Mesothelial cell of epicardium (in vitro differentiated cells): ENCODE data around the gene SAPCD2. TPM values are rescaled to one million over a fixed set of nuclear protein-coding genes. Genes with fewer than 3 reads are reported as not detected.

ENCODE experiments used
- DNase-seq, 2 experiments: peaks; one replicate each; pipeline ENCODE4 v3.0.0; 2021; ENCODE audit warnings: low spot score in 2 of 2; ENCODE audit not compliant: unreplicated experiment in 2 of 2
- H3K27ac Mint-ChIP-seq: 2 replicates; pipeline ENCODE4 v1.8.0; 2021; ENCODE audit warnings: mixed read lengths
- H3K27me3 Mint-ChIP-seq: 2 replicates; pipeline ENCODE4 v1.8.0; 2021; ENCODE audit warnings: low read depth, mixed read lengths
- H3K36me3 Mint-ChIP-seq: 2 replicates; pipeline ENCODE4 v1.8.0; 2021; ENCODE audit warnings: mixed read lengths
- H3K4me1 Mint-ChIP-seq: 2 replicates; pipeline ENCODE4 v1.8.0; 2021; ENCODE audit warnings: mixed read lengths
- H3K4me3 Mint-ChIP-seq: 2 replicates; pipeline ENCODE4 v1.8.0; 2021; ENCODE audit warnings: mild to moderate bottlenecking, moderate library complexity, mixed read lengths
- H3K9me3 Mint-ChIP-seq: 2 replicates; pipeline ENCODE4 v1.8.0; 2021; ENCODE audit warnings: mixed read lengths
- CTCF ChIP-seq: fragments of 200-600 bp; sonication (generic); IDR thresholded peaks from one replicate; pipeline ENCODE4 v1.5.0; 2021; ENCODE audit warnings: antibody characterized with exemption; ENCODE audit not compliant: unreplicated experiment
- total RNA-seq: library from RNA; stranded (reverse); gene quantifications from 3 replicates; pipeline ENCODE4 v1.2.1, GENCODE V29; 2021

SAPCD2 gene
- total RNA-seq, 1 donor from 2014 or later: 5.9 TPM

- Mint-ChIP-seq H3K36me3 (peaks cover 11% of the 10 kb centered on the region), H3K4me3 (no peak overlapping the region), H3K9me3 (no peaks in the 10 kb centered on the region), H3K27ac (no peak overlapping the region), H3K4me1 (no peaks in the 10 kb centered on the region), H3K27me3 (no peaks in the 10 kb centered on the region)
- no peak for DNase-seq
- TF ChIP-seq CTCF: no peak
These were observed 38.4 kb upstream of the SAPCD2 start for GRCh38 chr9:137108608-137109249.

GRCh38 chr9:137107982-137108381, 37.6 kb upstream of the SAPCD2 start:
- Mint-ChIP-seq H3K4me1 (no peaks in the 10 kb centered on the region), H3K36me3 (peaks cover 11% of the 10 kb centered on the region), H3K4me3 (no peak overlapping the region), H3K9me3 (no peaks in the 10 kb centered on the region), H3K27ac (no peak overlapping the region), H3K27me3 (no peaks in the 10 kb centered on the region)
- DNase-seq: no peak
- TF ChIP-seq CTCF: no peak

- TF ChIP-seq CTCF: no peak
- no peaks in the 10 kb centered on the region for H3K27me3 Mint-ChIP-seq
- DNase-seq: no peak
- no peaks in the 10 kb centered on the region for H3K9me3 Mint-ChIP-seq
- peaks cover 11% of the 10 kb centered on the region for H3K36me3 Mint-ChIP-seq
- H3K4me1 Mint-ChIP-seq: no peaks in the 10 kb centered on the region
- no peak overlapping the region for H3K4me3 Mint-ChIP-seq
- H3K27ac Mint-ChIP-seq: no peak overlapping the region
These were observed 37.1 kb upstream of the SAPCD2 start for GRCh38 chr9:137107312-137107921.

GRCh38 chr9:137106662-137107250, 36.4 kb upstream of the SAPCD2 start:
- Mint-ChIP-seq H3K9me3 (no peaks in the 10 kb centered on the region), H3K36me3 (peaks cover 11% of the 10 kb centered on the region), H3K4me1 (no peaks in the 10 kb centered on the region), H3K4me3 (no peak overlapping the region), H3K27ac (no peak overlapping the region), H3K27me3 (no peaks in the 10 kb centered on the region)
- no peak for TF ChIP-seq CTCF
- no peak for DNase-seq

GRCh38 chr9:137105814-137106661, 35.7 kb upstream of the SAPCD2 start:
- no peaks in the 10 kb centered on the region for H3K27me3 Mint-ChIP-seq
- DNase-seq: no peak
- peaks cover 11% of the 10 kb centered on the region for H3K36me3 Mint-ChIP-seq
- no peaks in the 10 kb centered on the region for H3K9me3 Mint-ChIP-seq
- H3K27ac Mint-ChIP-seq: no peak overlapping the region
- TF ChIP-seq CTCF: no peak
- no peaks in the 10 kb centered on the region for H3K4me1 Mint-ChIP-seq
- H3K4me3 Mint-ChIP-seq: no peak overlapping the region
